Subcutaneous adipose tissue (tissue), 4 donors: Measurements from ENCODE around the gene BBX. TPM values are rescaled to one million over a fixed set of nuclear protein-coding genes. Genes with fewer than 3 reads are reported as not detected.

ENCODE experiments used
- CTCF ChIP-seq: fragments of 450-650 bp; IDR thresholded peaks from one replicate; pipeline ENCODE4 v1.5.1; 2016; ENCODE audit warnings: low read depth, mild to moderate bottlenecking, control low read depth, antibody characterized with exemption, moderate library complexity
- total RNA-seq, 4 donors: library from RNA; depleted of rRNA; stranded (reverse); fragments of >200 nt; gene quantifications; one replicate each; pipeline ENCODE4 v1.1.0, GENCODE V29; 2016

BBX gene
- total RNA-seq, 4 donors from 2014 or later, result 38.3 to 69.4 (median 48.0) TPM

- no peak for TF ChIP-seq CTCF
These were observed 153.9 kb downstream of the BBX start for GRCh38 chr3:107676469-107677309.

- no peak for TF ChIP-seq CTCF
These were observed 157.2 kb downstream of the BBX start for GRCh38 chr3:107679921-107680320.

DNA sequence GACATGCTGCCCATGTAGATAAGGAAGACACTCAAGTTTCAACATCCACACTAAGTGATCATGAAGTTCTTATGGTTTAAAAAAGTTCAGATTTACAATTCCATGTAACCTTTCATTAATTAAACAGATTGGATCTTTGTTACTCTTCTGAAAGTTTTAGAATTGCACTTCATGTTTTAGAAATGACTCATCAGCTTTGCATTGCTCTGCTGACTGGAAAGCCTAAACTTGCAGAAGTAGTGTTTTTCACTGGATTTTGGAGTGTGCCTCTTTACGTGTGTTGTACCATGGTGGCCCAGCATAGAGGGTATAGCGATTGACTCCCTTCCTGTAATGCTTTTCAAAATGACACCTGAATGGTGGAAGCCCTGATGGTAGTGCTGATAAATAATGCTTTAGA, 157.9 kb downstream of the BBX start:
- no peak for TF ChIP-seq CTCF

DNA sequence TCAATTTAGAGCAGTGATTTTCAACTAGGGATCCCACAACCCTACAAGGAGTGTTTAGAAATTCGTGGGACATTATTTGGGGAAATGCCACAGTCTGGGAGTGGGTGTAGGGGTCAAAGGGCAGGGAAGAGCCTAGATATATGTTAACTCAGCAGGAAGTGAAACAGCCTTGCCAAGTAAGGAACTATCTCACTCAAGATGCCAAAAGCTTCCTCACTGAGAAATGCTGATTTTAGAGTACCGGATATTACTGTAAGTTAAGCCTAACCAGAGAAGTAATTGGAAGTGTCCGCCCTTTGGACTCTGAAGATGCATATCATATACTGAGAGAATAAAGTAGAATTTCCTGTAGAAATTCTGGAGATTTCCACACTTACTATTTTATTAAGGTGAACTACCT, 158.6 kb downstream of the BBX start:
- TF ChIP-seq CTCF, result no peak

- TF ChIP-seq CTCF, result no peak
These were observed 159.8 kb downstream of the BBX start for GRCh38 chr3:107682580-107682979.

- TF ChIP-seq CTCF, result no peak
These were observed 160.7 kb downstream of the BBX start for GRCh38 chr3:107683447-107683846.

DNA sequence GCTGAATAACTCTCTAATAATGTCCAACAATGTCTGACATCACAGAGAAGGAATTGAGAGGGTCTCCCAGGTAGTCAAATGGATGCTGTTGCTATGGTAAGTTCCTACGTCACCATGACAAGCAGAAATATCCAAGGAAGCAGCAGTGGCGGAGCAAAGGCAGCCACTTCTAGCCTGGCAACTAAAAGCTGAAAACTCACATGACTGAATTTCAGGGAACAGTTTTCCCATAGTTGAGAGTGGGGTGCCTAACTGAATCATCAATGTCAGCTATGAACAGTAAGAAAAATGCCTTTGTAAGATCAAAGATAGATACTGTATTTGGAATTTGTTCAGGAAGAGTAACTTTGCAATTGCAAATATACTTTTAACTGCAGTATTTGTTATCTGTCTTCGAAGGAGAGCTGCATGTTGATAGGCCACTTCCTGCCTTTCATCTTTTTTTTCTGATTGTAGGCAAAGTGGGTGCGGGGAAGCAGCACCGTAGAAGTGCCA, 161.7 kb downstream of the BBX start:
- TF ChIP-seq CTCF, result no peak
